Heart left ventricle (tissue), 16 donors: ENCODE data around the gene PRDM15. TPM values are rescaled to one million over a fixed set of nuclear protein-coding genes. Genes with fewer than 3 reads are reported as not detected.

Source experiments
- ATAC-seq, 4 donors: fragments of 200-7000 bp; cut with Tn5 transposase; one replicate each; pipeline ENCODE4 v1.9.1; 2020 to 2022; ENCODE audit warnings: moderate library complexity in 4 of 4, mild to moderate bottlenecking in 3 of 4, moderate number of reproducible peaks in 1 of 4
- DNase-seq, 5 donors: peaks; one replicate each; pipeline ENCODE4 v3.0.0-alpha.2; 2020
- H3K27ac ChIP-seq, 12 donors: fragments of 200-600 bp; sonication (generic) in 4 of 12; one replicate each; pipeline versions ENCODE4 v1.5.0 to v1.8.0; 2016 to 2022; ENCODE audit warnings: mild to moderate bottlenecking in 2 of 12
- H3K27me3 ChIP-seq, 9 donors: fragments of 200-600 bp; sonication (generic) in 2 of 9; one replicate each; pipeline versions ENCODE4 v1.5.1 to v1.8.0; 2016 to 2022; ENCODE audit warnings: mild to moderate bottlenecking in 3 of 9
- H3K36me3 ChIP-seq, 9 donors: fragments of 200-600 bp; sonication (generic) in 2 of 9; one replicate each; pipeline versions ENCODE4 v1.5.0 to v1.8.0; 2018 to 2022; ENCODE audit warnings: mild to moderate bottlenecking in 2 of 9
- H3K4me1 ChIP-seq, 12 donors: fragments of 200-600 bp; sonication (generic) in 4 of 12; one replicate each; pipeline versions ENCODE4 v1.5.0 to v1.8.0; 2016 to 2022; ENCODE audit warnings: mild to moderate bottlenecking in 3 of 12
- H3K4me3 ChIP-seq, 12 donors: fragments of 200-600 bp; sonication (generic) in 4 of 12; one replicate each; pipeline versions ENCODE4 v1.5.0 to v1.8.0; 2017 to 2022; ENCODE audit warnings: mild to moderate bottlenecking in 9 of 12, moderate library complexity in 4 of 12
- H3K9me3 ChIP-seq, 12 donors: fragments of 200-600 bp; sonication (generic) in 4 of 12; one replicate each; pipeline versions ENCODE4 v1.5.0 to v1.8.0; 2016 to 2022; ENCODE audit warnings: mild to moderate bottlenecking in 1 of 12
- CTCF ChIP-seq, 12 donors: fragments of 200-600 bp; sonication (generic) in 4 of 12; IDR thresholded peaks; one replicate each; pipeline versions ENCODE4 v1.5.0 to v1.8.0; 2018 to 2022; ENCODE audit warnings: antibody characterized with exemption in 12 of 12, mild to moderate bottlenecking in 5 of 12
- POLR2A ChIP-seq, 2 donors: fragments of 450-650 bp; IDR thresholded peaks; one replicate each; pipeline ENCODE4 v1.6.1; 2017; ENCODE audit warnings: antibody characterized with exemption in 2 of 2, mild to moderate bottlenecking in 2 of 2, moderate library complexity in 2 of 2
- WGBS, 4 donors: extraction: QIAGEN DNeasy Blood & Tissue Kit in 2 of 4; methylation state at CpG; one replicate each; pipeline versions ENCODE4 v1.1.5 to v1.1.7; 2013 to 2018; 5-methylcytosine and 5-hydroxymethylcytosine counted together
- intact Hi-C, 10 donors: fragments of 100-400 bp; cut with DNase I; formaldehyde crosslinking; loops; one replicate each; pipeline versions ENCODE4 v1.11.1 to v1.14.2; 2022
- polyA plus RNA-seq, 2 donors: library from polyadenylated mRNA; stranded (reverse); fragments of 200-250 nt; gene quantifications; one replicate each; pipeline ENCODE4 v1.2.3, GENCODE V29; 2013
- total RNA-seq, 9 donors: library from RNA; depleted of rRNA in 2 of 9; stranded (reverse); fragments of >200 nt in 2 of 9; fragmentation: NEBNext Ultra II Directional in 3 of 9; extraction: Animal tissue kit (Norgen Biotek cat#: 25700) in 3 of 9; gene quantifications; one replicate each; pipeline versions ENCODE4 v1.1.0 to v1.2.4, GENCODE V29; 2016 to 2023
- donor health status: ischemic (EF 13 %, LVEDD 7.1; RV severe dilation, severe dysfunction).
- donor health status: healthy with polysubstance abuse.
- donor health status: DM: no; HTN: yes; CAD: no.
- donor health status: DM: no; HTN: no; CAD: no.
- donor health status: ischemic (EF 25% LVEDD 6.9; RV normal size, moderate dysfunction).
- donor health status: ischemic (EF 25% LVEDD 5.7; RV mildly dilated, moderate dysfunction).
- donor health status: healthy.
- donor health status: DM: yes; HTN: yes; CAD: no.
- donor health status: ischemic (EF 35%, LVEDD 5.7; RV mildly dilated, moderate dysfunction).
- donor health status: nonischemic (EF 11% LVEDD 7.7; RV severe dilation, severe dysfunction).
- donor health status: DM: yes; HTN: yes; CAD: no.
- donor health status: PGD.
- donor health status: ischemic (EF 29% LVEDD 5.4; RV normal size, mild dysfunction).
- donor health status: nonischemic (EF 23%, LVEDD 6.1; RV moderate dilation, normal function).

The PRDM15 gene
- total and polyA plus RNA-seq, 11 donors = 2.1 to 6.3 (median 2.7) TPM

- ATAC-seq (no peak), DNase-seq (no peak)
- Histone ChIP-seq H3K36me3 (no peaks in the 10 kb centered on the region), H3K27me3 (no peaks in the 10 kb centered on the region), H3K4me1 (peaks cover 0 to 7% (median 0%) of the 10 kb centered on the region in 12 donors), H3K27ac (no peak overlapping the region), H3K9me3 (no peaks in the 10 kb centered on the region), H3K4me3 (no peak overlapping the region)
- 71 to 82% (median 81%) methylated on average over 10 of the region's 10 CpGs for WGBS, 4 donors
- intact Hi-C loops = no loop called here
- no peak for TF ChIP-seq POLR2A (IDR thresholded peaks at IDR 0.05)
- TF ChIP-seq CTCF (IDR thresholded peaks at IDR 0.05) = no peak
Observed at GRCh38 chr21:41868062-41868710, 11.0 kb downstream of the PRDM15 start.

DNA sequence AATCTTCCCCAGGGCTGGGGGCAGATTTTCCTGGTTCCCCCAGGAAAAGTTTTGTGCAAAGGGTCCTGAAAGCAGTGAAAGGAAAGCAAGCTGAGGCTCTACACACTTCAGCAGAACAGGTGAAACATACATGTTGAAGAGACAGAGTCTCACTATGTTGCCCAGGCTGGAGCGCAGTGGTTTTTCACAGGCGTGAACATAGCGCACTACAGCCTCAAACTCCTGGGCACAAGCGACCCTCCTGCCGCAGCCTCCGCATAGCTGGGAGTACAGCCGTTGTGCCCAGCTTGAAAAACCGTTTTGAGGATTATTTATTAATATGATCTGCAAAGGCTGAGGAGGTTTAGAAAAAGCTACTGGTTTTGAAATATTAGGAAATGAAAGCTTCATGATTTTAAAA is 11.8 kb downstream of the PRDM15 start:
- TF ChIP-seq POLR2A (IDR thresholded peaks at IDR 0.05) = no peak
- no peak for TF ChIP-seq CTCF (IDR thresholded peaks at IDR 0.05)
- ATAC-seq = no peak
- DNase-seq = no peak
- H3K9me3 ChIP-seq = no peaks in the 10 kb centered on the region
- no peak overlapping the region for H3K27ac ChIP-seq
- H3K4me1 ChIP-seq = peaks cover 0 to 10% (median 0%) of the 10 kb centered on the region in 12 donors
- no peaks in the 10 kb centered on the region for H3K27me3 ChIP-seq
- no peak overlapping the region for H3K4me3 ChIP-seq
- no peaks in the 10 kb centered on the region for H3K36me3 ChIP-seq
- WGBS, 4 donors = 96 to 98% (median 96%) methylated on average over 8 of the region's 8 CpGs
- intact Hi-C loops = no loop called here

DNA sequence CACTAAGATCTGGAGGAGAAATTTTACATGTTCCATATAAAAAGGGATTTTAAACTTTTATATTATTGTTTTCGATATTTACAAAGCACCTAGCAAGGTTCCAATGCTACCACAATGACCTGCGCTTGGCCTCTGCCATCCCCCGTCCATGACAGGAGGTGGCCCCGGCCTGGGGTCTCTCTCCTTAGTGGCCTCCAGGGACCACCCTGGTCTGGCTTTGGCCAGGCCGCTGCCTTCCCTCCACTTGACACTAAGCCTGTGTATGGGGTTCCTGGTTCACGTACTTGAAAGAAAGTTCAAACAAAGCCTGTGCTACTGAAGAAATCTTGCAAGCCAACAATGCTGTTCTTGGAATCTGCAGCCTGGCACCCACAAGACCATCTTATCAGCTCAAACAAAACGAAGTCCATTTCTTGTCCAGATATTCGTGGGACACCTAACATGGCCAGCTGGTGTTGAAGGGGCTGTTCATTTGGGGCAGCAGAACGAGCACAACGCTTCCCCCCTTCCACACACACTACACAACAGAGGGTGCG is 12.8 kb downstream of the PRDM15 start:
- 76 to 91% (median 86%) methylated on average over 11 of the region's 11 CpGs for WGBS, 4 donors
- TF ChIP-seq POLR2A (IDR thresholded peaks at IDR 0.05) (no peak), CTCF (IDR thresholded peaks at IDR 0.05) (no peak)
- no peak for ATAC-seq
- intact Hi-C loops = no loop called here
- no peak for DNase-seq
- Histone ChIP-seq H3K9me3 (no peaks in the 10 kb centered on the region), H3K36me3 (no peaks in the 10 kb centered on the region), H3K27ac (no peak overlapping the region), H3K4me1 (peaks cover 0 to 10% (median 0%) of the 10 kb centered on the region in 12 donors), H3K4me3 (no peak overlapping the region), H3K27me3 (no peaks in the 10 kb centered on the region)

GRCh38 chr21:41865002-41865777 is 14.0 kb downstream of the PRDM15 start:
- H3K4me1 ChIP-seq = peaks cover 0 to 10% (median 0%) of the 10 kb centered on the region in 12 donors
- DNase-seq (no peak), ATAC-seq (peak in 1 of 4 donors; percentile 48)
- H3K27me3 ChIP-seq = no peaks in the 10 kb centered on the region
- H3K27ac ChIP-seq = no peak overlapping the region
- TF ChIP-seq POLR2A (IDR thresholded peaks at IDR 0.05) = no peak
- TF ChIP-seq CTCF (IDR thresholded peaks at IDR 0.05) = no peak
- WGBS, 4 donors = 78 to 88% (median 82%) methylated on average over 15 of the region's 15 CpGs
- no peaks in the 10 kb centered on the region for H3K9me3 ChIP-seq
- intact Hi-C loops = no loop called here
- peaks cover 0 to under 1% (median 0%) of the 10 kb centered on the region in 9 donors for H3K36me3 ChIP-seq
- no peak overlapping the region for H3K4me3 ChIP-seq
